ENCODE results near the gene NOTO. TPM values are rescaled to one million over a fixed set of nuclear protein-coding genes. Genes with fewer than 3 reads are reported as not detected.
A peak's percentile ranks its signal among the peaks of the same experiment; 100 is the strongest.
"Not testable (repeated sequence)": the region's sequence is repeated elsewhere in the genome, so short reads cannot be mapped to it uniquely, and the experiment has no call there.

Gene NOTO, protein sequence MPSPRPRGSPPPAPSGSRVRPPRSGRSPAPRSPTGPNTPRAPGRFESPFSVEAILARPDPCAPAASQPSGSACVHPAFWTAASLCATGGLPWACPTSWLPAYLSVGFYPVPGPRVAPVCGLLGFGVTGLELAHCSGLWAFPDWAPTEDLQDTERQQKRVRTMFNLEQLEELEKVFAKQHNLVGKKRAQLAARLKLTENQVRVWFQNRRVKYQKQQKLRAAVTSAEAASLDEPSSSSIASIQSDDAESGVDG
- not detected for polyA plus RNA-seq (2013, experiment 1 of 2; ENCODE audit: insufficient read length)
- not detected for polyA plus RNA-seq (2013, experiment 2 of 2; ENCODE audit: insufficient read length)

DNA sequence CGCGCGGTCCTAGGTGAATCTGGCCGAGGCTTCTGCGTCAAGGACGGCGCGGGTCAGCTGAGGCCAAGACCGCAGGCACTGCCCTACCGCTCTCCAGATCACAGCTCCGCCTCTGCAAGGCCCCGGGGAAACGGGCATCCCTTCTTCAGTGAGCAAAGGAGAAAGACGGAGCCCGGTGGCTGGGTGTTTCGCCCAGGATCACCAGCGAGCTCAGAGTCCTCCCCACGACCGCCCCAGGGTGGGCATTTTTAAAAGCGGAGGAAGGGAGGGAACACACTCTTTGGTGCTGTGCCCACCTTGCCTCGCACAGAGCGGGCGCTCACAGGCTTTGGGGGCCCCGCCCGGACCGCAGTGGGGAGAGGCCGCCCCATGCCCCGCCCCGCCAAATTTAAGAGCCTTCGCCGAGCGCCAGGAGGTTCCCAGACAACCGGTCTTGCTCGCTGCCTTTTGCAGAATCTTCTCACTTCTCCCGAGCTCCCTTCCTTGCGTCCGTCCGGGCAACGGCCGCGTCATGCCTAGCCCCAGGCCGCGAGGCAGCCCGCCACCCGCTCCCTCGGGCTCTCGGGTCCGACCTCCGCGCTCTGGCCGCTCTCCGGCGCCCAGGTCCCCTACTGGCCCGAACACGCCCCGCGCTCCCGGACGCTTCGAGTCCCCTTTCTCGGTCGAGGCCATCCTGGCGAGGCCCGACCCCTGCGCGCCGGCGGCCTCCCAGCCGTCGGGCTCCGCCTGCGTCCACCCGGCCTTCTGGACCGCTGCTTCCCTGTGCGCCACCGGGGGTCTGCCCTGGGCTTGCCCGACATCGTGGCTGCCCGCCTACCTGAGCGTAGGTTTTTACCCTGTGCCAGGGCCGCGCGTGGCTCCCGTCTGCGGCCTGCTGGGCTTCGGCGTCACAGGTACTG, at the start of gene NOTO:
TSS of gene NOTO (plus strand) at position 419 of the 899 bp plus-strand sequence. CDS start at position 512, 93 bp downstream.
- no peak for DNase-seq

DNA sequence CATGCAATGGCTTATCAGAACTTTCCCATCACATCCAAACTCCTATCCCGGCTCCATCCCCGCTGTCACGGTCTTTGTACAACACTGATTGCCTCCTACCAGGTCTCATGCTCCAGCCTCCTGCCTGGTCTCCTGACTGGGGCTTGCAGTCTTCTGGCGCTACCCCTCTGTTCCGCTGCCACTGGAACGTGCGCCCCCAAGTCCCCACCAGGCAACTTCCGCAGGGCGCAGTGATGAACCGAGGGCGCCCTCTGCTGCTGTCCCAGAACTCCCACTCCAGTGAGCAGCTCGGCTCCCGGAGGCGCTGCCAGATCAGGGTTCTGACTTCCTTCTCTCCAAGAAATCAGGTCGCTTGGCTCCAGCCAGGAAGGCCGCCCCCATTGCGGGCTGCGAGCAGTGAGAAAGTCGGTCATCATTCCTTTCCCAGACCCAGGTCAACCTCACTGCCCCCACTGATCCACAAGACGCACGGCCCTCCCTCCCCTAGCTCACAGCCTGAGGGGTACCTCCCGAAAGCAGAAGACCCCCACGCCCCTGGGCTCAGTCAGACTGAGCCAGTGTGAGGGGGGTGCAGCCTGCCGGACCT, 45.7 kb upstream of the NOTO start:
- DNase-seq, result peak; percentile 67

DNA sequence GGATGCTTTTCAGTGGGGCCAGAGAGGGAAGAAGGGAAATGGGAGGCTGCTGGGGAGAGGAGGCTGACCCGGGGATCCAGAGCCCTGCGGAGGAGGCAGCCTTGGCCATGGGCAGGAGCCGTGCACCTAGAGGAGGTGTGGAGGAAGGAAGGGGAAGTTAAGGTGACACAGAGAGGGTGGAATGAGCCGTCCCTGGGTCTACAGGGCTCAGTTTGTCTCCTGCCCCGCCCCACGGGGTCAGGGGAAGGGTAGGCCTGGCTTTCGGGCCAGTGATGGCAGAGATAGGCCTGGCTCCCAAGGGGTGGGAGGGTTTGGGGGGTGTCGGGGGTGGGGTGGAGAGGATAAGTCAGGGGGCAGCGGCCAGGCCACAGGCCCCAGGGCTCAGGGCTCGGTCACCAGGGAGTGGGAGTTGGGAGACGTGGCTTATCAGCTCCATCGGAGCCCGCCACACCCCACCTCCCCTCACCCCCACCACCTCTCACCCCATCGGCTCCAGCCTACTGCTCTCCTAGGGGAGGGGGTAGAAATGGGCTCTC, 39.5 kb upstream of the NOTO start:
- no peak for DNase-seq

DNA sequence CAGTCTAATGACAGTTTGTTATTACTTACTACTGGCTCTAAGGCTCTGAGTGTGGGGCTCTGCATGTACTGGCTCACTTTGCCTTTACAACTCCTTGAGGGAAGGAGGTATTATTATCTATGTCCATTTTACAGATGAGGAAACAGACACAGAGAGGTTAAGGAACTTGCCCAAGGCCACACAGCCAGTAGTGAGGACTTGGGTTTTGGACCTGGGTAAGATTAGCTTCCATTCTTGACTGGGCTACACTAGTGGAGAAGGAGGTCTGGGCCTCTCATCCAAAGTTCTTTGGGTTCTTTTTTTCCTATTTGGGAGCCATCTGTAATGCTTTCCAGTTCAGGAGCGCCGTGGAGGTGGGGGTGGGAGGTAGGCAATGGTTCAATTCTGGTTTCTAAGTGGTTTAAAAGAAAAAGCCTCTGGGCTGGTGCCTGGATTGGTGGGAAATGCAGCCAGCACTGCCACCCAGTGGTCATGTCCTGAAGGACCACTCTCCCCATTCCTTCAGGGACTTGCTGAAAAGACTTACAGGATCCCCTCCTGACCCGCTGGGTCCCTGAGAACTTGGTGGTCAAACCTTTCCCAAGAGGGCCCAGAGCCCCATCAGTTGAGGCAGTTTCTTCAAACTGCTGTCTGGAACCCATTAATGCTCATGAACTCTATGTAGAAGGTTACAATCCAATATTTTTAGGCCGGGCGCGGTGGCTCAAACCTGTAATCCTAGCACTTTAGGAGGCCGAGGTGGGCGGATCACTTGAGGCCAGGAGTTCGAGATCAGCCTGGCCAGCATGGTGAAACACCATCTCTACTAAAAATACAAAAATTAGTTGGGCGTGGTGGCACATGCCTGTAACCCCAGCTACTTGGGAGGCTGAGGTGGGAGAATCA, 38.6 kb upstream of the NOTO start:
- peak; percentile 64 for DNase-seq

DNA sequence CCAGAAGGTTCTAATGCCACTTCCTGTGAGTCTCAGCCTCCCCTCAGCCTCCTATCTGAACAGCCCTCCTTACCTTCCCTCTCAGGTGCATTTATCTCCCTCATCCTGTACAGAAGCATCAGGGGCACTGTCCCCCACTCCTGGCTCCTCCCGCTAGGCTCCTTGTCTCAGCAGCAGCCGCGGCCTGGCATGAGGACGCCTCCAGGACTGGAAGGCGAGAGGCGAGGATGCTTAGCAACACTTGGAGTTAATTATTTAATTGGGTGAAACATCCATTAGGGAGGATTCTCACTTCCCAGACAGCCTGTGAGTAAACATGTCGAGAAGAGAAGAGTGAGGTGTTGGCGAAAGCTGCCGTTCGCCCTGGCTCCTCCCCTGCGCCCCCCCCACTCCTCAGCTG, 36.4 kb upstream of the NOTO start:
- DNase-seq, result not testable (repeated sequence)

DNA sequence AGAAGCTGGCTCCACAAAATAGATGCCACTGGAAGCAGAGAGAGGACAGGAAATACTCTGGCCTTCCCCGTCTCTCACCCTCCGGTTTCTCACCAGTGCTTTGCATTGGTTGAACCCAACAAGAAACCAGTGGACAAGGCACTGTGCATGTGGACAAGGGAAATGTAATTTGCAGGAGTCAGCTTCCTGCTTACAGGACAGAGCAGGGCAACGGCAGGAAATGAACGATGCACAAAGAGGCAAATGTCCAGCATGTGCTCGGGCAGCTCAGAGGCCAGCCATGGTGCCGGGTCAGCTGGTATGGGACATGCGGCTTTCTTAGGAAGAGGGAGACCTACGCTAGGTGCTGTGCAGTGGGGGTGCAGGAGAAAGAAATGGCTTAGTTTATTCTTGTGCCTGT, 35.6 kb upstream of the NOTO start:
- DNase-seq, result not testable (repeated sequence)

DNA sequence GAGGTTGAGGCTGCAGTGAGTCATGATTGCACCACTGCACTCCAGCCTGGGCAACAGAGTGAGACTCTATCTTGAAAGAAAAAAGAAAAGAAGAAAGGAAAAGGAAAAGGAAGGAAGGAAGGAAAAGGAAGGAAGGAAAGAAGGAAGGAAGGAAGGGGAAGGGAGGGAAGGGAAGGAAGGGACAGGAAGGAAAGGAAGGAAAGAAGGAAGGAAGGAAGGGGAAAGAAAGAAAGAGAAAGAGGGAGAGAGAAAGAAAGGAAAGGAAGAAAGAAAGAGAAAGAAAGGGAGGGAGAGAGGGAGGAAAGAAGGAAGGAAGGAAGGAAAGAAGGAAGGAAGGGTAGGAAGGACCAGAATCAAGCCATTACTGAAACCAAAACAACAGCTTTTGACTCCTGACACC, 34.0 kb upstream of the NOTO start:
- DNase-seq, result not testable (repeated sequence)

DNA sequence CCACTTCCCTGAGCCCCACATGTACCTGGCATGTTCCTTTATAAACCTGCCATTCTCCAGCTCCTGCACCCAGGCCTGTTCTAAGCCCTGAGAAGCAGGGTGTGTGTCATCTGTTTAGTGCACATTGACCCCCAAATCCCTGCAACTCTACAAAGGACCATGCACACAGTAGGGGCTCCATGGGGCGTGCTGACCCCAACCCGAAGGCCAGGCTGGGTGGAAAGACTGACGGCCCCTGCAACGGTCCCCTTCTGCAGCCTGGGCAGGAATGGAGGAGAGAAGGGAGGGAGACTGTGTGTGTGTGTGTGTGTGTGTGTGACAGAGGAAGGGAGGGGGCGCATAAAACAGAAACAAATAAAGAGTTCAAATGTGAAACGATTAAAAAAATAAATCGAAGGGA, 32.0 kb upstream of the NOTO start:
- not testable (repeated sequence) for DNase-seq

DNA sequence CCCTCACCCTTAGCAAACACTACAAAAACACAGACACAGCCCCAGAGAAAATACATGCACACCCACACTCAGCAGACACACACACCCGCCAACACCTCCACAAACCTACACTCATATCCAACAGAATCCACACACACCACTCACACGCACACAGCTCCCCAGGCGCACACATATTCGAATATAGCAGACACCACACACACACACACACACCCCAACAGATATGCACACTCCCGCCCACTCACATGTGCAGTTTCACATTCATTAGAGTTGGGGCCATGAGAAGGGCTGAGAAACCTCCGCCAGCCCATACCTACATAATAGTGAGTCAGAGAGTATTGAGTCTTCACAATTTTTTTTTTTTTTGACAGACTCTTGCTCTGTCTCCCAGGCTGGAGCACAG, 29.4 kb upstream of the NOTO start:
- peak; percentile 48 for DNase-seq

DNA sequence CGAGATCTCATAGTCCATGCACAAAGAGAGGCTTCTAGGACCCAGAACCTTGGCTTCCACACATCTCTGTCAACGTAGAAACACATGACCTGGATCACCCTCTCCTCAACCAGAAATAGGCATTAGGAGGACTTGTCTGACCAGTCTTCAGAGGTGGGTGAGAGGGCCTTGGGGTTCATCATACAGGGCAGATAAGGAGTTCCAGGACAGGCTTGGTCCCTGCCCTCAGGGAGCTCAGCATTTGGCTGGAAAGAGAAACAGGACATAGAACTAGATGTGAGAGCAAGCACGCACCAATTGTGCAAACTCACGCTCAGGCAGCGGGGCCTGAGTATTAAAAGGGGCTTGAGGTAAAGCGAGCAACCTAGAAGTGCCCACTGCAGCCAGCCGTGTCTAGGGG, 28.6 kb upstream of the NOTO start:
- DNase-seq, result no peak

DNA sequence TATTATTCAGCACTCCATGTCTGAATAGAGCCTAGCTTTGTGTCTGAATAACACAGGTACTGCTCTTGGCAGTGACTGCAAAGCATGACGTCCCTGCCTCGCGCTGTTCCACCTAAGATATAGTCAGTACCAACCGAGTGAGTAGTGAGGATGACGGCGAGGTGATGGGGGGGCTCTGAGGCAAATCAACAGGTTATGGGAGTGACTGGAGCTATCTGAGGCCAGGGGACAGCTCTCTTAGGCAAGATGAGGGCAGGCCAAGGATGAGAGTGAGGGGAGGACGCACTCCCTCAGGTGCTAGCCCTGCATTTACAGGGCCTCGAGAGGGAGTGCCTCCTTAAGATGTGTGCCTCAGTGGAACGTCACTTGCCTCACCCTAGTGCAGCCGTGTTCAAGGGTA, 28.1 kb upstream of the NOTO start:
- no peak for DNase-seq

DNA sequence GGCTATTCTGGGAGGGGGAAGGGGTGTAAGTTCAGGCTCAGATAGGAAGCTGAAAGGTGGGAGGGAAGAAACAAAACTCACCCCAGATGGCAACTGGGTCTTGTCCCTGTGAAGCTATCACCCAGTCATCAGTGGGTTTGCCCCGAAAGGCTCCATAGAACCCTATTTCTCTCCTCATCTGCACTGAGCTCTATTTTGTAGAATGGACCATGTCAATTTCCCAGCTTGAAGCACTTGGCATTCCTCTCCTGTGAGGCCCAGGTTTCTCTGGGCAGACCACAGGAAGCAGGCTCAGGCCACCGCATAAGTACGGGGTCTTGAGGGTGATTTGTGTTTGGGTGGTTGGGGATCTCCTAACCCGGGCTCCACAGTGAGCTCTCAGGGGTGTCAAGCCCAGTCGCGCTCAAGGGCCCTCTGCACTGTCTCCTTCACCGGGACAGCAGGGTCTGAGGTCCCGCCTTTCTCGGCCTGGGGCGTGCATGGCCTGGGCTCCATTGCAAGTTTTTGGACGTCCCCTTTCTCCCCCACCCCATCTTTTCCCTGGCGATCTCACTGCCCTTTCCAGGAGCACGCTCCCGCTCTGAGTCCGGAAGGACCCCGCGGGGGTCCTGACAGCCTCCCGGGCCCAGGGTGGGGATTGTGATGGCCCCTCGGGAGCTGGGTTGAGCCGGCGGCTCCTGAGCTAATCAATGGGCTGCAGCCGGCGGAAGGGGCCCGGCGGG, 27.3 kb upstream of the NOTO start:
- DNase-seq, result no peak

DNA sequence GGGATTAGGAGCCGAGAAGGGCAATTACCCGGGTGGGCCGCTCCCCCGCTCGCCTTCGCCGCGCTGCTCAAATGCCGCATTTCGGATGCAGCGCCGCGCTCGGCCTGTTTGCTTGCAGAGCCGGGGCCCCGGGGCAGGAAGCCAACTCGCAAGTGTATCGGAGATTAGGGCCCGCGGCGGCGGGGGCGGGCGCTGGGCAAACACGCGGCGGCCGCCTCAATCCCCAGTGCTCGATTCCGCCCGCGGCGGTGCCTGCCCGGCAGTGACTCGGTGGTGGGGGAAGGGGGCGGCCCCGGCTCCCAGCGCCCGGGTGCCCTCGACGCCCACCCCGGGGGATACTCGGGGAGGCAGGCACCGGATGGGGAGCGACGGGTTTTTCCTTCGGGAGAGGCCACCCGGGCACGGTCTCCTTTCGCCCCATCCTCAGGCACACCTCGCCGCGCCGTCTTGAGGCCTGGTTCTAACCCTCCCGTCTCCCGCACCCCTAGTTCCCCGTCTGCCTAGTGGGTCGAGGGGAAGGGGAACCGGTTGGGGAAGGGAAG, 26.6 kb upstream of the NOTO start:
- DNase-seq, result peak; percentile 59

DNA sequence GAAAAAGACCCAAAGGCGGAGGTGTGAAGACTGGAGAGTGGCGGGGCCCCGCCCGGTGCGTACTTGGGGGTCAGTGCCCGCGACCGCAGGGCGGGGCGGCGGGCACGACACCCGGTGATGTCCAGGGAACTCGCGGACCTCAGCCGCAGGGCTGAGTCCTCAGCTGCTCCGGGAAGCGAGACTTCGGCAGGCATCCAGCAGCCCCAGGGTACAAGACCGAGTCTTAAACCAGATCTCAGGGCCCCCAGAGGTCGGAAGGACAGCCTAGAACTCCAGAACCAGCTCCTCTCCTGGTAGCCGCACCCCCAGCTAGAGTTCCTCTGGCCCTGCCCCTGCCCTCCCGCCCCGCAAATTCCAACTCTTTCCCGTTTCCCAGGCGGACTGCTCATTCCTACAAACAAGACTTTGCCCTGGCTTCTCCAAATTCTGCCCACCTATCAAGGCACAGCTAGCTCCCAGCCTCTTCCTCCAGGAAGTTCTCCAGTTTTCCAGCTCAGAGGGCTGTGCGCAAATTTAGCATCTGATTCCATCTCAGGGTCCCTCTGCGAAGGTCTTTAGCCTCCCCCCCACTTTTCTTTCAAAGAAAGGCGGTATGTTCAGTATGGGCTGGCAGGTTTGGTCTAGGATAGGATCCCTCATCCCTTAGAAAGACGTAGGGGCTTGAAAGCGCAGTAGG, 26.0 kb upstream of the NOTO start:
- peak; percentile 14 for DNase-seq

DNA sequence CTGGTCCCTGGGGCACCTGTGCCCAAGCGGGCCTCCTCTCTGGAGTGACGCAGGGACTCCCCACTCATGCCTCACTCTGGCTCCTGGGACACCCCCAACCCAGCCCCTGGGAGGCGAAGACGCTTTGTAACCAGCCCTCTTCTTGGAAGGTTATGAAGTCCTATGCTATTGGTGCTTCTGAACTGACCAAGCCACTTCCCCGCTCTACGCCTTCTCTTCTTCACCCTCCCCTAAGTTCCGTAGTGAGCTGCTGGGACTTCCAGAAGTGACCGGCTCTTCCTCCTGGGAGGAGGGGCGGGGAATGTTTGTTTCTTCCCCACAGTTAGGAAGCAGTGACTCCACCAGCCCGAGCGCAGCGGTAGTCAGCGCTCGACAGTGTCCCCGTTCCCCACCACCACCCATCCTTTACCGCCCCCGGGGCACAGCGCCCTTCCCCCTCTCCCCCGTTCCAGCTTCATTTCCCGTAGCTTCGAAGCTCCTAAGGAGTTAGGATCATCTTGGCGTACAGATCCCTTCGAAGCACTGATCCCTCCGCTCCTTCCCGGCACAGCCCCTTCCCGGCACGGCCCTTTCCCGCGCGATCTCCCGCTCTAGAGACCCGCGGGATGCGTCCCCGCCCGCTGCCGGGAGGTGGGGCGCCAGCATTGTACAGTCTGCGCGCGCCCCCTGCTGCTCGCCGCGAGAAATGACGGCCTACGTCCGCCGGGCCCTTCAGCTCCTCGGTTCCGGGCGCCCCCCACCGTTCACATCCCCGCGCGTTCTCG, 25.3 kb upstream of the NOTO start:
- DNase-seq, result peak; percentile 84

DNA sequence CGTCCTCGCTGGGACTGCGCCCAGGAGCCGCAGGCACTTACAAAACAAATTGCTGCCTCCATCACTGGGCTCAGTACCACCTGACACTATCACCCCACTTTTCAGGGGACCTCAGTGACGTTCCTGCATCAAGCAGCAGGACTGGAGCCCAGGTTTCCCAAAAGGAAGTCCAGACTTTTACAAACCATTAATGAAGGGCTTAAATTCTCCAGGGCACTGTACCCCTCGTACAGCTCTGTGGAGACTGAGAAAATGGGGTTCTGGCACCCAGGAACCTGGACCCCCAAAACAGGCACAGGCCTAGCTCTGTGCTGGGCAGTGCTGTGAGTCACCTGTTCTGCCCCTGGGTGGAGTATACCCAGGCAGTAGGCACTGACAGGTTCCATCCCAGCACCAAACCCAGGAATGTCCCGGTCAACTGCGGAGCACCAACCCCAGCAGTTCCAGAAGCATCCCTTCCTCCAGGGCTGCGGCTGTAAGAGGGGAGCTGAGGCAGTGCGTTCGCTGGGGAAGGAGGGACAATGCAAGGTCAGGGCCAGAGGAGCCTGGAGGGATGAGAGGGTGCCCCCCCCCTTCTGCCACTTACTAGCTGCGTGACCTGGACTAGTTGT, 24.6 kb upstream of the NOTO start:
- no peak for DNase-seq

DNA sequence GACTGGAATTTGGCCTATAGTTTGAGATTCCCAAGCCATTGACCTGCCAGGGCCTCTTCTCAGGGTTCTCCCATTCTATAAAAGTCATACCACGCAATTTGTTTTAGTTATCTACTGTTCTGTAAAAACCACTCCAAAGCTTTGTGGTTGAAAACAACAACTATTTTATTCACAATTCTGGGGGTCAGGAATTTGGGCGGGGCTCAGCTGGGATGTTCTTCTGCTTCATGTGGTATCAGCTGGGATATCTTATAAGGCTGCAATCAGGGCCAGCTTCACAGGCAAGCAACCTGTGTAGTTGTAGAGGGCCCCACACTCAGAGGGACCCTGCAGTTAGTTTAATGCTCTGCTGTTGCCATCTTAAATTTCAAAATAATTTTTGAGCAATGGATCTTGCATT, 16.4 kb upstream of the NOTO start:
- DNase-seq, result no peak

DNA sequence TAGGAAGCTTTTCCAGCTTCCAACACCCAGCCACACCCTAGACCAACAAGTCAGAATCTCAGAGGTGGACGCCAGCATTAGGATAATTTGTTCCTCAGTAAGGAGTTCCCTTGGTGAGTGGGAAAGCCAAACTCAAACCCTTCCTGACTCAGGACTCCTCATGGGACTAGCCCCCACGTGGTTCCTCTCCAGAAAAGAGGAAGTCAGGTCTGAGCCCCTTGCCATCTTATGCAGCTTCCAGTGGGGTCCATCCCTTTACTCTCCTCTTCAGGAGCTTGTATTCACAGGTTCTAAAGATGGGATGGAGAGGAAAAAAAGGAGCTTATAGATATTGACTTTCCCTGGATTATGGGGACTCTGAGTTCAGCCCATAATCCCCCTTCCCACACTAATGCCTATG, 14.8 kb upstream of the NOTO start:
- no peak for DNase-seq

DNA sequence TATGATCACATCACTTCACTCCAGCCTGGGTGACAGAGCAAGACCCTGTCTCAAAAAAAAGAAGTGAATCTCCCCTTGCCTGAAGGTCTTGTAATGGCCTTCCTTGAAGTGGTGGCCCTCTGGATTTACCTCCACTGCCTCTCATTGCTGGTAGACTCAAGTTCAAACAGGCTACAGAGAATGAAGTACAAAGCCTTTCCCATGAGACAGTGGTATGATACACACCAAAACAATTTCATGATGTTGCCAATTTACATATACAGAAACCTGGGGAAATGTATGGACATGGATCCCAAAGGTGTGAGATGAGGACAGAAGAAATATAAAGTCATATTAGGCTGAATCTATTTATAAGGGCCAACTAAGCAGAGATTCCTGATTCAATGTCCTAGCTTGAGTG, 4.8 kb upstream of the NOTO start:
- DNase-seq, result no peak
